ENCODE results near the gene NPHP4. TPM values are rescaled to one million over a fixed set of nuclear protein-coding genes. Genes with fewer than 3 reads are reported as not detected.
"Not testable (repeated sequence)": the region's sequence is repeated elsewhere in the genome, so short reads cannot be mapped to it uniquely, and the experiment has no call there.

The NPHP4 gene
- total and polyA plus RNA-seq, 12 donors: 2.7 to 13.2 (median 7.3) TPM

DNA sequence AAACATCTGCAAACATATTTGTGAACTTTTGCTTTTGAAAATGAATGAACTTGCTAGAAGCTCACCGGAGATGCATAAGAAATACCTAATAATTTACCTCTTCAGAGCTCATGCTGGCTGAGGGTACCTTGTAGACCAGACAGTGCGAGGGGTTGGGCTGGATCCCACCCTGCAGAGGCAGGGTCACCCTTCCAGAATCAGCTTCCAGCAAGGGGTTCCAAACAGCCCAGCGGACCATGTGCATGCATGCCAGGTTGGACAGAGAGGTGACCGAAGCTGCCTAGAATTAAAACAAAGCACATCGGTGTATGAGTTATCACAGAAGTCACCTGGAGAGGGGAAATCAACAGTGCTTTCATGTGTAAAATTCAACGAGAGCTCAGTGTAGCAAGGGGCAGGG lies 59.2 kb downstream of the NPHP4 start:
- Histone ChIP-seq H3K36me3 (replicated peaks in 1 of 2) (no peaks in the 10 kb centered on the region), H3K4me1 (replicated peaks in 1 of 2) (no peaks in the 10 kb centered on the region), H3K27me3 (no peaks in the 10 kb centered on the region), H3K9me3 (replicated peaks in 1 of 3) (no peaks in the 10 kb centered on the region), H3K4me3 (no peak overlapping the region), H3K27ac (no peak overlapping the region)
- TF ChIP-seq, protein P1, sequence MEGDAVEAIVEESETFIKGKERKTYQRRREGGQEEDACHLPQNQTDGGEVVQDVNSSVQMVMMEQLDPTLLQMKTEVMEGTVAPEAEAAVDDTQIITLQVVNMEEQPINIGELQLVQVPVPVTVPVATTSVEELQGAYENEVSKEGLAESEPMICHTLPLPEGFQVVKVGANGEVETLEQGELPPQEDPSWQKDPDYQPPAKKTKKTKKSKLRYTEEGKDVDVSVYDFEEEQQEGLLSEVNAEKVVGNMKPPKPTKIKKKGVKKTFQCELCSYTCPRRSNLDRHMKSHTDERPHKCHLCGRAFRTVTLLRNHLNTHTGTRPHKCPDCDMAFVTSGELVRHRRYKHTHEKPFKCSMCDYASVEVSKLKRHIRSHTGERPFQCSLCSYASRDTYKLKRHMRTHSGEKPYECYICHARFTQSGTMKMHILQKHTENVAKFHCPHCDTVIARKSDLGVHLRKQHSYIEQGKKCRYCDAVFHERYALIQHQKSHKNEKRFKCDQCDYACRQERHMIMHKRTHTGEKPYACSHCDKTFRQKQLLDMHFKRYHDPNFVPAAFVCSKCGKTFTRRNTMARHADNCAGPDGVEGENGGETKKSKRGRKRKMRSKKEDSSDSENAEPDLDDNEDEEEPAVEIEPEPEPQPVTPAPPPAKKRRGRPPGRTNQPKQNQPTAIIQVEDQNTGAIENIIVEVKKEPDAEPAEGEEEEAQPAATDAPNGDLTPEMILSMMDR (IDR thresholded peaks at IDR 0.05): no peak
- no peak for TF ChIP-seq POLR2A (IDR thresholded peaks at IDR 0.05)
- intact Hi-C loops (cut with DNase I): no loop called here
- WGBS, 4 donors: 94 to 98% (median 96%) methylated on average over 6 of the region's 6 CpGs
- peak in 1 of 7 donors; percentile 7 for DNase-seq

DNA sequence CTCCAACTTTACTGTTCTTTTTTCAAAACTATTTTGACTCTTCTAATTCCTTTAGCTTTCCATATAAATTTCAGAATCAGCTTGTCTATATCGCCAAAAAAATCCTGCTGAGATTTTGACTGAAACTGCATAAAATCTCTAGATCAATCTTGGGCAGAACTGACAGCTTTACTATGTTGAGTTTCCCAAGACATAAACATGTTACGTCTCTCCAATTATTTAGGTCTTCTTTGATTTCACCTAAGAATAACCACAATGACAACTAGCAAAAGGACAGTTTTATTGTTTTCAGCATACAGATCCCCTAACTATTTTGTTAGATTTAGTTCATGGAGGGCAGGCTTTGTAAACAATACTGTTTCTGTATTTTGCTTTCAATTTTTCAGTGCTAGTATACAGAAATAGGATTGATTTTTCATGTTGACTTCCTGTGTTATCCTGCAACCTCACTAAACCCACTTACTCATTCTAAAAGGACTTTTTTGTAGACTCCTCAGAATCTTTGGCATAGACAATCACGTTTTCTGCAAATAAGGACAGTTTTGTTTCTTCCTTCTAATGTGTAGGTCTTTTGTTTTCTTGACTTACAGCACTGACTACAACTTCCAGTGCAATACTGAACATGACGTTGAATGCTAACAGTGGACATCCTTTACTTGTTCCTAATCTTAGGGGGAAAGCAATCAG lies 63.4 kb downstream of the NPHP4 start:
- 91 to 93% (median 91%) methylated on average over 4 of the region's 4 CpGs for WGBS, 4 donors
- no peak overlapping the region for H3K4me3 ChIP-seq
- H3K27ac ChIP-seq: no peak overlapping the region
- no peaks in the 10 kb centered on the region for H3K27me3 ChIP-seq
- TF ChIP-seq, protein P1 (IDR thresholded peaks at IDR 0.05): no peak
- no peak for TF ChIP-seq POLR2A (IDR thresholded peaks at IDR 0.05)
- H3K4me1 ChIP-seq (replicated peaks in 1 of 2): no peaks in the 10 kb centered on the region
- no peaks in the 10 kb centered on the region for H3K9me3 ChIP-seq (replicated peaks in 1 of 3)
- intact Hi-C loops (cut with DNase I): no loop called here
- H3K36me3 ChIP-seq (replicated peaks in 1 of 2): peaks cover 0 to 4% of the 10 kb centered on the region in 2 donors
- no peak for DNase-seq

DNA sequence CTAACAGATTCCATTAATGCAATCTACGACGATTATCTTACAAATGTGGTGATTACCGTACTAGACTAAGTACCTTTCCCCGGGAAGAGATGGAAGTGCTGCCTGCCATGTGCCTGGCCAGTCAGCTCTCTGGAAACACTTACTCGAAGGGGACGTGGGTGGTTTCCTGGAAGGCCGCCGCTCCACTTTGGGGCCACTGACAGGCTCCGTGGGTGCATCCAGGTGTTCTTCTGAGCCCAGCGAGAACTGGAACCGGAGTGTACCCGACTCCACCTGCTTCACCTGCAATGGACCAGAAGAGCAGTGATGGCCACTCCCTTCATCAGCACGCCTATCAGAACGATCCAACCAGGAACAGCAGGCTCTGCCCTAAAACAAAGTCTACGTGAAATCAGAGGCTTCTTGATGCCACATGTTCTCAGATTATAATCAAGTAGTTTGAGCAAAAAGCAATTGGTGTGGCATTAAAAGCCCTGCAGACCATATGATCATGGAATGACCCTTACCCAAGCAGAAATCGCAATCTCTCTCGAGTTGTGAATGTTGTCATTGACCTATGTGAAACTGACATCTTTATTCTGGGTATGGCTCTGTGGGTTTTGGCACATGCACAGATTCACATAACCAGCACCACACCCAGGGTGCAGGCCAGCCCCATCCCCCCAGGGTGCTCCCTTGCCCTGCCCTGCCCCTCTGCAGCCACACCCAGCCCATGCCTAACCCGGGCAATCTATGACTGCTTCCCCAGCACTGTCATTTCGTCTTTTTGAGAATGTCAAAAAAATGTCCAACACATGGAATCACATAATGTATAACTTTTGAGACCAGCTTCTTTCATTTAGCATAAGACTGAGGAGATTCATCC lies 64.5 kb downstream of the NPHP4 start:
- Histone ChIP-seq H3K36me3 (replicated peaks in 1 of 2) (peaks cover 0 to 4% of the 10 kb centered on the region in 2 donors), H3K4me1 (replicated peaks in 1 of 2) (peaks cover 0 to 4% of the 10 kb centered on the region in 2 donors), H3K27me3 (no peaks in the 10 kb centered on the region), H3K27ac (no peak overlapping the region), H3K9me3 (replicated peaks in 1 of 3) (no peaks in the 10 kb centered on the region), H3K4me3 (no peak overlapping the region)
- 95 to 96% (median 96%) methylated on average over 17 to 19 of the region's 19 CpGs for WGBS, 4 donors
- no peak for TF ChIP-seq POLR2A (IDR thresholded peaks at IDR 0.05)
- TF ChIP-seq, protein P1 (IDR thresholded peaks at IDR 0.05): no peak
- intact Hi-C loops (cut with DNase I): no loop called here
- peak in 2 of 7 donors; percentile 4 to 23 for DNase-seq

DNA sequence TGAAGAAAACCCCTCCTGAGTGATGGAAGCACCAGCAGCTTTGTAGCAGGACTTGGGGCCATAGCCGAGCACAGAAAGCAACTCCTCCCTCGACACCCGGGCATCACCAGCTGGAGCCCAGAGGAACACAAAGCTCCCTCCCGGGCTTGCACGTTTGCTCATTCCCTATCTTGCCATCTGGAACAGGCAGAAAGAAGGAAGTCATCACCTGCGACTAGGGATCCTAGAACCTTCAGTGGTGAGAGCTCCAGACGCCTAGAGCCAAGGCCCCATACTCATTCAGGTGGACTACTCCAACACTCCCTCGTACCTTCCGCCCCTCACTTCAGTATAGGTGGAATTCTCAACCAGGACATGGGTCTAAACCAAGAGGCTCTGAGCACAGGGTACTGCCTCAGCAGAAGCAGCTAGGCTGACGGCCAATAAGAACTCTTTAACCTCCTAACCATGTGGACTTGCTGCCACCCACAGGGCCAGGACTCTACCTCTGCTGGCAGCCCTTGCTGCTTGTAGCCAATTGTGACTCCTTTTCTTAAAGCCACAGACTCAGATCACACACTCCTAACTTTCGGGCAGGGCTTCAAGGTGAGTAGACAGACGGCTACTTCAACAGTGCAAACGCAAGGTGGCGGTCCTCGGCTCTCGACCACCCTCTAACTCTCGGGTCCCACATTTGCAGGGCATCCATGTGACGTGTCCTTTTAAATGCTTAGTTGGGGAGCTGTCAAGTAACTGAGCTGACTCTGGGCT lies 65.4 kb downstream of the NPHP4 start:
- Histone ChIP-seq H3K27me3 (no peaks in the 10 kb centered on the region), H3K9me3 (replicated peaks in 1 of 3) (no peaks in the 10 kb centered on the region), H3K4me1 (replicated peaks in 1 of 2) (peaks cover 0 to 4% of the 10 kb centered on the region in 2 donors), H3K4me3 (no peak overlapping the region), H3K36me3 (replicated peaks in 1 of 2) (peaks cover 0 to 4% of the 10 kb centered on the region in 2 donors), H3K27ac (no peak overlapping the region)
- WGBS, 4 donors: 93 to 99% (median 95%) methylated on average over 12 to 18 of the region's 18 CpGs
- peak in 2 of 7 donors; percentile 5 to 44 for DNase-seq
- intact Hi-C loops (cut with DNase I): no loop called here
- TF ChIP-seq POLR2A (IDR thresholded peaks at IDR 0.05): no peak
- TF ChIP-seq, protein P1 (IDR thresholded peaks at IDR 0.05): no peak

DNA sequence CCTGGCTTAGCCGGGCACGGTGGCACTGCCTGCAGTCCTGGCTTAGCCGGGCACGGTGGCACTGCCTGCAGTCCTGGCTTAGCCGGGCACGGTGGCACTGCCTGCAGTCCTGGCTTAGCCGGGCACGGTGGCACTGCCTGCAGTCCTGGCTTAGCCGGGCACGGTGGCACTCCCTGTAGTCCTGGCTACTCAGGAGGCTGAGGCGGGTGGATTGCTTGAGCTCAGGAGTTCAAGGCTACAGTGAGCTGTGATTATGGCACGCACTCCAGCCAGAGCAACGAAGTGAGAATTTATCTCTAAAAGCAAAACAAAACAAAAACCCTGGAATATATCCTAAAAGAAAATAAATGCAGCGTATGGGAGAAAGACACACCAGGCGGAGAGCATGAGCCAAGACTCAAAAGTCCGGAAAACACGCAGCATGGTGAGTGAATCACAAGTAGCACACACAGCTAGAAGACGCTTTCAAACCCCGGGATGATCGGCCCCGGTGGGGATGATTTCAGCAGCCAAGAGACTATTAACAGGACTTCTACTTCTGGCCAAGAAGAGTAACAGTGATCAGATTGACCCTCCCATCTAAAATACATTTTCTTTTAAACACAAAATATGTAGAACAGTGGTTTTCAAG lies 69.4 kb downstream of the NPHP4 start:
- intact Hi-C loops (cut with DNase I); H3K9me3 ChIP-seq (replicated peaks in 1 of 3); H3K27me3 ChIP-seq; H3K27ac ChIP-seq; H3K4me3 ChIP-seq; H3K36me3 ChIP-seq (replicated peaks in 1 of 2); H3K4me1 ChIP-seq (replicated peaks in 1 of 2): not testable (repeated sequence)
- 69 to 75% (median 70%) methylated on average over 13 to 21 of the region's 21 CpGs for WGBS, 4 donors
- peak in 5 of 7 donors; percentile 40 to 58 (median 44) for DNase-seq
